DND-41 (cell line): ENCODE results near the gene QPCT.

Source experiments
- ATAC-seq: fragments of 200-7000 bp; cut with Tn5 transposase; 3 replicates; pipeline ENCODE4 v1.9.1; 2021; ENCODE audit warnings: low read depth; ENCODE audit not compliant: insufficient read depth
- DNase-seq: peaks from one replicate; pipeline ENCODE4 v3.0.0-alpha.2; 2020
- H2AFZ ChIP-seq: 2 replicates; pipeline ENCODE4 v1.6.0; 2012; ENCODE audit warnings: low read depth, low read length
- H3K27ac ChIP-seq: 2 replicates; pipeline ENCODE4 v1.5.1; 2012; ENCODE audit warnings: low read length, inconsistent platforms
- H3K27me3 ChIP-seq: fragments of 200-600 bp; sonication (generic); 2 replicates; pipeline ENCODE4 v1.6.0; 2012; ENCODE audit warnings: low read length, mild to moderate bottlenecking, inconsistent platforms; ENCODE audit not compliant: insufficient read depth, poor library complexity
- H3K36me3 ChIP-seq: 2 replicates; pipeline ENCODE4 v1.5.1; 2012; ENCODE audit warnings: low read length, inconsistent platforms; ENCODE audit not compliant: insufficient read depth
- H3K4me1 ChIP-seq: 2 replicates; pipeline ENCODE4 v1.5.1; 2012; ENCODE audit warnings: mild to moderate bottlenecking, low read length; ENCODE audit not compliant: insufficient read depth
- H3K4me2 ChIP-seq: 2 replicates; pipeline ENCODE4 v1.6.0; 2012; ENCODE audit warnings: mild to moderate bottlenecking, moderate library complexity, low read length, inconsistent platforms; ENCODE audit not compliant: insufficient read depth
- H3K4me3 ChIP-seq, 2 experiments: fragments of 200-600 bp in 1 of 2; shearing (Covaris generic) in 1 of 2; 2 replicates each; pipeline ENCODE4 v1.5.1; 2012 to 2016; ENCODE audit warnings: inconsistent platforms in 2 of 2, low read length in 2 of 2, mild to moderate bottlenecking in 2 of 2, low read depth in 1 of 2, moderate library complexity in 1 of 2
- H3K79me2 ChIP-seq: 2 replicates; pipeline ENCODE4 v1.6.0; 2012; ENCODE audit warnings: low read length, inconsistent platforms; ENCODE audit not compliant: insufficient read depth
- H3K9ac ChIP-seq: 2 replicates; pipeline ENCODE4 v1.6.0; 2012; ENCODE audit warnings: low read depth, mild to moderate bottlenecking, inconsistent platforms, low read length, moderate library complexity
- H3K9me3 ChIP-seq: 2 replicates; pipeline ENCODE4 v1.5.1; 2012; ENCODE audit warnings: low read length, moderate library complexity, mild to moderate bottlenecking, inconsistent platforms; ENCODE audit not compliant: insufficient read depth, severe bottlenecking
- H4K20me1 ChIP-seq: 2 replicates; pipeline ENCODE4 v1.6.0; 2012; ENCODE audit warnings: low read length; ENCODE audit not compliant: insufficient read depth
- CTCF ChIP-seq: IDR thresholded peaks from 2 replicates; pipeline ENCODE4 v1.5.1; 2012; ENCODE audit warnings: borderline replicate concordance, low read length, moderate library complexity, mild to moderate bottlenecking; ENCODE audit not compliant: poor library complexity, severe bottlenecking; ENCODE audit errors: extremely low read depth
- EZH2 ChIP-seq: IDR thresholded peaks from 3 replicates; pipeline ENCODE4 v1.6.1; 2012; ENCODE audit warnings: borderline replicate concordance, low read depth, mild to moderate bottlenecking, moderate library complexity, low read length, inconsistent platforms; ENCODE audit not compliant: severe bottlenecking

The QPCT gene

GRCh38 chr2:37340637-37341036 is 3.8 kb upstream of the QPCT start:
- Histone ChIP-seq H4K20me1 (no peaks in the 10 kb centered on the region), H3K4me3 (no peak overlapping the region), H3K9ac (no peak overlapping the region), H3K9me3 (no peaks in the 10 kb centered on the region), H2AFZ (no peak overlapping the region), H3K27me3 (peaks cover 62% of the 10 kb centered on the region), H3K79me2 (no peaks in the 10 kb centered on the region), H3K4me1 (peaks cover 6% of the 10 kb centered on the region; the same call in 1 of the 2 replicates), H3K36me3 (no peaks in the 10 kb centered on the region), H3K27ac (no peak overlapping the region), H3K4me2 (no peak overlapping the region)
- DNase-seq: no peak
- ATAC-seq: no peak
- TF ChIP-seq CTCF (no peak), EZH2 (no peak)

GRCh38 chr2:37342591-37343220 is 1.7 kb upstream of the QPCT start:
- no peaks in the 10 kb centered on the region for H3K9me3 ChIP-seq
- DNase-seq: no peak
- H2AFZ ChIP-seq: no peak overlapping the region
- H3K36me3 ChIP-seq: no peaks in the 10 kb centered on the region
- H3K79me2 ChIP-seq: no peaks in the 10 kb centered on the region
- H3K27ac ChIP-seq: no peak overlapping the region
- no peaks in the 10 kb centered on the region for H4K20me1 ChIP-seq
- no peak for TF ChIP-seq EZH2
- no peak for TF ChIP-seq CTCF
- no peak overlapping the region for H3K4me2 ChIP-seq
- no peak for ATAC-seq
- no peak overlapping the region for H3K9ac ChIP-seq
- H3K4me3 ChIP-seq: no peak overlapping the region
- peaks cover 68% of the 10 kb centered on the region for H3K27me3 ChIP-seq
- peaks cover 6% of the 10 kb centered on the region; the same call in 1 of the 2 replicates for H3K4me1 ChIP-seq

GRCh38 chr2:37343537-37344434 is 644 bp upstream of the QPCT start:
- no peak overlapping the region for H3K9ac ChIP-seq
- H3K27ac ChIP-seq: no peak overlapping the region
- peaks cover 73% of the 10 kb centered on the region for H3K27me3 ChIP-seq
- H4K20me1 ChIP-seq: no peaks in the 10 kb centered on the region
- no peak for ATAC-seq
- no peak for DNase-seq
- H3K4me2 ChIP-seq: no peak overlapping the region
- no peak overlapping the region for H3K4me3 ChIP-seq
- no peak overlapping the region for H2AFZ ChIP-seq
- H3K9me3 ChIP-seq: no peaks in the 10 kb centered on the region
- no peaks in the 10 kb centered on the region for H3K36me3 ChIP-seq
- TF ChIP-seq CTCF: no peak
- no peak for TF ChIP-seq EZH2
- H3K79me2 ChIP-seq: no peaks in the 10 kb centered on the region
- H3K4me1 ChIP-seq: peaks cover 6% of the 10 kb centered on the region; the same call in 1 of the 2 replicates
